H1 (cell line): ENCODE measurements around the gene NCAPG2. TPM values are rescaled to one million over a fixed set of nuclear protein-coding genes. Genes with fewer than 3 reads are reported as not detected.

ENCODE experiments used
- CTCF ChIA-PET: fragments of 300-600 bp; sonication (Branson Sonifier 250); formaldehyde crosslinking; loops from one replicate; lab custom pipeline; 2021; ENCODE audit not compliant: partially characterized antibody; lab: Charles Lee
- POLR2A ChIA-PET: fragments of 300-600 bp; sonication (Branson Sonifier 250); formaldehyde crosslinking; loops from one replicate; lab custom pipeline; 2021; ENCODE audit warnings: inconsistent platforms; ENCODE audit not compliant: partially characterized antibody; lab: Charles Lee
- DNase-seq, 2 experiments: peaks; one replicate each; pipeline versions ENCODE4 v3.0.0 to v3.0.0-alpha.2; 2010 to 2022; ENCODE audit warnings: low spot score in 2 of 2, low read depth in 1 of 2, mixed read lengths in 1 of 2
- FAIRE-seq: peaks from 2 replicates; lab custom pipeline; 2011; peaks lifted over from hg19 to GRCh38; lab: Jason Lieb, UNC
- H2AFZ ChIP-seq: 2 replicates; pipeline ENCODE4 v1.8.1; 2012; ENCODE audit warnings: low read length, inconsistent platforms
- H2AK5ac ChIP-seq: 2 replicates; pipeline ENCODE4 v1.6.1; 2013; ENCODE audit warnings: low read depth, low read length
- H2BK120ac ChIP-seq: replicated peaks from 2 replicates; pipeline ENCODE3; 2013; ENCODE audit warnings: low read depth, low read length, inconsistent platforms
- H2BK12ac ChIP-seq: 2 replicates; pipeline ENCODE4 v1.6.1; 2013; ENCODE audit warnings: low read depth, low read length
- H2BK15ac ChIP-seq: 2 replicates; pipeline ENCODE4 v1.6.1; 2013; ENCODE audit warnings: low read length
- H2BK20ac ChIP-seq: 2 replicates; pipeline ENCODE4 v1.6.1; 2013; ENCODE audit warnings: low read length
- H2BK5ac ChIP-seq: 2 replicates; pipeline ENCODE4 v1.6.1; 2013; ENCODE audit warnings: low read depth, low read length
- H3K14ac ChIP-seq: 2 replicates; pipeline ENCODE4 v1.6.1; 2013; ENCODE audit warnings: inconsistent platforms; ENCODE audit not compliant: insufficient read length
- H3K18ac ChIP-seq: 2 replicates; pipeline ENCODE4 v1.6.1; 2013; ENCODE audit warnings: low read length; ENCODE audit errors: extremely low read depth
- H3K23ac ChIP-seq: 2 replicates; pipeline ENCODE4 v1.6.1; 2013; ENCODE audit warnings: inconsistent platforms; ENCODE audit not compliant: insufficient read length
- H3K23me2 ChIP-seq: 2 replicates; pipeline ENCODE4 v1.6.1; 2013; ENCODE audit warnings: low read depth, low read length
- H3K27ac ChIP-seq: 2 replicates; pipeline ENCODE4 v1.6.1; 2011; ENCODE audit warnings: low read depth, low read length, inconsistent platforms
- H3K27me3 ChIP-seq, 4 experiments: replicated peaks in 1 of 4; 1 replicate in 1 of 4; 2 replicates in 3 of 4; pipeline versions ENCODE4 v1.6.1 to v1.8.1; 2011 to 2013; ENCODE audit warnings: low read length in 3 of 4, mild to moderate bottlenecking in 3 of 4, inconsistent platforms in 2 of 4, mixed read lengths in 2 of 4, moderate library complexity in 1 of 4; ENCODE audit not compliant: control insufficient read depth in 3 of 4, insufficient read depth in 3 of 4; ENCODE audit errors: extremely low read depth in 1 of 4
- H3K36me3 ChIP-seq, 4 experiments: 2 replicates each; pipeline versions ENCODE4 v1.6.1 to v1.8.1; 2011 to 2013; ENCODE audit warnings: mild to moderate bottlenecking in 4 of 4, low read length in 3 of 4, moderate library complexity in 2 of 4, control low read depth in 1 of 4, inconsistent platforms in 1 of 4; ENCODE audit not compliant: insufficient read depth in 4 of 4, control insufficient read depth in 2 of 4
- H3K4ac ChIP-seq: replicated peaks from 2 replicates; pipeline ENCODE3; 2013; ENCODE audit warnings: low read length, low read depth, mixed read lengths, inconsistent platforms; ENCODE audit not compliant: insufficient read length
- H3K4me1 ChIP-seq, 4 experiments: replicated peaks in 1 of 4; 1 replicate in 1 of 4; 2 replicates in 3 of 4; pipeline versions ENCODE4 v1.6.1 to v1.8.1; 2011 to 2013; ENCODE audit warnings: low read length in 3 of 4, inconsistent platforms in 2 of 4, mixed read lengths in 1 of 4; ENCODE audit not compliant: insufficient read depth in 4 of 4, control insufficient read depth in 3 of 4
- H3K4me2 ChIP-seq, 2 experiments: 2 replicates each; pipeline versions ENCODE4 v1.6.1 to v1.8.1; 2011 to 2013; ENCODE audit warnings: low read depth in 2 of 2, low read length in 2 of 2, control low read depth in 1 of 2, inconsistent platforms in 1 of 2, mild to moderate bottlenecking in 1 of 2; ENCODE audit not compliant: insufficient read depth in 1 of 2
- H3K4me3 ChIP-seq, 4 experiments: fragments of 200-600, 300-600 bp in 1 of 4; sonication (generic), shearing (Covaris generic), sonication (Bioruptor Twin) in 1 of 4; 2 replicates each; pipeline versions ENCODE4 v1.5.1 to v1.8.1; 2011 to 2016; ENCODE audit warnings: low read length in 4 of 4, low read depth in 3 of 4, control low read depth in 2 of 4, inconsistent platforms in 2 of 4, mild to moderate bottlenecking in 2 of 4, mixed read lengths in 1 of 4, moderate library complexity in 1 of 4; ENCODE audit not compliant: insufficient read depth in 2 of 4; ENCODE audit errors: extremely low read depth in 1 of 4
- H3K56ac ChIP-seq: replicated peaks from 2 replicates; pipeline ENCODE3; 2013; ENCODE audit warnings: low read depth, mild to moderate bottlenecking, mixed read lengths, low read length, inconsistent platforms; ENCODE audit not compliant: insufficient read length
- H3K79me1 ChIP-seq: 2 replicates; pipeline ENCODE4 v1.6.1; 2013; ENCODE audit warnings: low read depth, low read length, control low read depth
- H3K79me2 ChIP-seq, 2 experiments: 2 replicates each; pipeline versions ENCODE4 v1.6.1 to v1.8.1; 2012 to 2013; ENCODE audit warnings: low read length in 2 of 2, mild to moderate bottlenecking in 2 of 2, inconsistent platforms in 1 of 2; ENCODE audit not compliant: insufficient read depth in 2 of 2, control insufficient read depth in 1 of 2
- H3K9ac ChIP-seq, 4 experiments: replicated peaks in 1 of 4; 1 replicate in 1 of 4; 2 replicates in 3 of 4; pipeline versions ENCODE4 v1.6.1 to v1.8.1; 2011 to 2013; ENCODE audit warnings: low read depth in 3 of 4, low read length in 3 of 4, control low read depth in 2 of 4, mild to moderate bottlenecking in 2 of 4, moderate library complexity in 2 of 4, inconsistent platforms in 1 of 4; ENCODE audit errors: extremely low read depth in 1 of 4
- H3K9me3 ChIP-seq, 2 experiments: 2 replicates each; pipeline versions ENCODE4 v1.6.1 to v1.8.1; 2012 to 2013; ENCODE audit warnings: mild to moderate bottlenecking in 2 of 2, moderate library complexity in 2 of 2, control low read depth in 1 of 2, inconsistent platforms in 1 of 2, low read depth in 1 of 2, low read length in 1 of 2, mixed read lengths in 1 of 2; ENCODE audit not compliant: insufficient read depth in 2 of 2
- H4K20me1 ChIP-seq, 2 experiments: replicated peaks in 1 of 2; 2 replicates each; pipeline versions ENCODE3 to v1.8.1; 2011 to 2013; ENCODE audit warnings: inconsistent platforms in 2 of 2, low read length in 2 of 2, mild to moderate bottlenecking in 1 of 2; ENCODE audit not compliant: insufficient read depth in 2 of 2, control insufficient read depth in 1 of 2
- H4K5ac ChIP-seq: 2 replicates; pipeline ENCODE4 v1.6.1; 2013; ENCODE audit warnings: low read length, low read depth, mixed read lengths, inconsistent platforms; ENCODE audit not compliant: insufficient read length
- H4K8ac ChIP-seq: 2 replicates; pipeline ENCODE4 v1.8.0; 2013; ENCODE audit warnings: mild to moderate bottlenecking, moderate library complexity, low read length, inconsistent platforms; ENCODE audit not compliant: insufficient read depth; ENCODE audit errors: extremely low read depth
- H4K91ac ChIP-seq: replicated peaks from 2 replicates; pipeline ENCODE3; 2013; ENCODE audit warnings: low read length, mixed read lengths, inconsistent platforms; ENCODE audit not compliant: insufficient read length
- CEBPB ChIP-seq: IDR thresholded peaks from 2 replicates; pipeline ENCODE4 v1.6.1; 2012; ENCODE audit warnings: low read depth, low read length
- CHD2 ChIP-seq: IDR thresholded peaks from 2 replicates; pipeline ENCODE4 v1.6.1; 2012; ENCODE audit warnings: low read length, improper control_type of control experiment
- CREB1 ChIP-seq: IDR thresholded peaks from 2 replicates; pipeline ENCODE4 v1.6.1; 2012; ENCODE audit warnings: inconsistent platforms
- KDM1A ChIP-seq: fragments of 200-600, 300-600 bp; sonication (generic); IDR thresholded peaks from 2 replicates; pipeline ENCODE4 v1.7.1; 2016; ENCODE audit warnings: mild to moderate bottlenecking, low read length, borderline replicate concordance
- KDM4A ChIP-seq: IDR thresholded peaks from one replicate; pipeline ENCODE4 v1.7.1; 2012; ENCODE audit warnings: low read depth, mild to moderate bottlenecking, moderate library complexity, low read length, inconsistent platforms; ENCODE audit not compliant: severe bottlenecking
- SAP30 ChIP-seq: fragments of 300-600 bp; sonication (generic); IDR thresholded peaks from 2 replicates; pipeline ENCODE4 v1.7.1; 2012; ENCODE audit warnings: low read length, moderate library complexity, mild to moderate bottlenecking, inconsistent platforms; ENCODE audit not compliant: insufficient read depth, insufficient replicate concordance
- SRF ChIP-seq: IDR thresholded peaks from 2 replicates; pipeline ENCODE4 v1.6.1; 2011; ENCODE audit warnings: mild to moderate bottlenecking, low read depth, low read length, moderate library complexity
- ZNF274 ChIP-seq: IDR thresholded peaks from 2 replicates; pipeline ENCODE4 v1.7.0; 2012; ENCODE audit warnings: low read length, borderline replicate concordance; ENCODE audit errors: extremely low read depth
- WGBS, 2 experiments: shearing (Covaris generic) in 1 of 2; methylation state at CpG; one replicate each; pipeline versions ENCODE4 v1.1.6 to v1.1.7; 2013 to 2015; ENCODE audit warnings: low lambda C conversion rate in 2 of 2, mixed read lengths in 2 of 2, inconsistent platforms in 1 of 2, low coverage in 1 of 2, missing lambda C conversion rate in 1 of 2; ENCODE audit not compliant: insufficient replicate concordance in 2 of 2, insufficient coverage in 1 of 2, insufficient read length in 1 of 2; ENCODE audit errors: extremely low coverage in 1 of 2, missing lambda C conversion rate in 1 of 2; 5-methylcytosine and 5-hydroxymethylcytosine counted together
- polyA plus RNA-seq, 7 experiments: library from polyadenylated mRNA; depleted of rRNA in 3 of 7; stranded (reverse) in 5 of 7; unstranded in 2 of 7; fragments of >200 nt in 5 of 7; fragments of 200-250 nt in 2 of 7; gene quantifications; 1 replicate in 5 of 7; 2 replicates in 1 of 7; 4 replicates in 1 of 7; pipeline versions ENCODE4 v1.2.1 to v1.2.3, GENCODE V29; 2011 to 2013; ENCODE audit warnings: missing spikeins in 2 of 7, mixed read lengths in 2 of 7
- total RNA-seq: library from RNA; stranded (reverse); fragmentation: NEBNext Ultra II Directional; extraction: Animal tissue kit (Norgen Biotek cat#: 25700); gene quantifications from 2 replicates; pipeline ENCODE4 v1.2.1, GENCODE V29; 2021

NCAPG2 gene
- total and polyA plus RNA-seq, 2 of the 8 experiments (the other 6 are each of a cell fraction or from before 2014, with no cell fraction given) = 49.9 to 119 TPM

DNA sequence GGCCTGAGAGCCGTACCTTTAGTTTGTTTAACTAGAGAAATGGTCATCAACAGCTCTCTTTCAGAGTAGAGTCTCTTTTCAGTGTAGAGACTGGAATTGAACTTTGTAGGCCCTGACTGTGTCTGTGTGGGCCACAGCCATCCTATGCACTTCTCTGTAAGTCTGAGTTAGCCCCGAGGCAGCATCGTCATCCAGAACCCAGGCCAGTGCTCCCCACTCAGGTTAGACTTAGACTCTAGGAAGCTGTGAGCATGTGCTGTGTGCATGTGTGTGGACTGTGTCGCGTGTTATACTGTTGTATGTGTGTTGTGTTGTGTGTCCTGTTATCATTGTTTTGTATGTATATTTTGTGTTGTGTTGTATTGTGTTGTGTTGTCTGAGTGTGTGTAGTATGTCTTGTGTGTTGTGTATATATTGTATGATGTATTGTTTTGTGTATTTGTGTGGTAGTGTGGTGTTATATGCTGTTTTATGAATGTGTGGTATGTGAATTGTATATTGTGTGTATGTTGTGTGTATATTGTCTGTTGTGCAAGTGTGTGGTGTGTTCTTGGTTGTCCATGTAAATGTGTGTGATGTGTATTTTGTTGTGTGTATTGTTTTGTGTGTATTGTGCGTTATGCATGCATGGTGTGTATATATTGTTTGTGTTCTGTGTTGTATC, 18.1 kb upstream of the NCAPG2 start:
- Histone ChIP-seq H4K91ac (no peak overlapping the region), H3K14ac (no peak overlapping the region), H3K18ac (no peak overlapping the region), H3K23me2 (no peaks in the 10 kb centered on the region), H4K20me1 (no peaks in the 10 kb centered on the region), H3K27me3 (no peaks in the 10 kb centered on the region; a peak in 2 of 7 replicates), H3K9me3 (no peaks in the 10 kb centered on the region), H3K9ac (peak overlapping the region in 1 of 4 experiments; percentile 21; a peak in 1 of 7 replicates), H2BK12ac (no peak overlapping the region), H3K79me1 (no peaks in the 10 kb centered on the region), H3K4me2 (no peak overlapping the region), H3K4me3 (no peak overlapping the region), H2BK15ac (no peak overlapping the region), H3K23ac (no peak overlapping the region), H2AFZ (no peak overlapping the region), H3K56ac (no peak overlapping the region), H3K36me3 (no peaks in the 10 kb centered on the region), H2AK5ac (no peak overlapping the region), H4K8ac (no peak overlapping the region), H3K4ac (no peak overlapping the region), H2BK5ac (no peak overlapping the region), H2BK120ac (no peak overlapping the region), H3K27ac (no peak overlapping the region), H3K79me2 (no peaks in the 10 kb centered on the region; a peak in 1 of 4 replicates), H3K4me1 (no peaks in the 10 kb centered on the region), H2BK20ac (no peak overlapping the region; the same call in 1 of the 2 replicates)
- ChIA-PET POLR2A (interaction anchor here (0.9 kb wide), 1 partner anchor 141 kb away, joined by 3 read pairs; no protein-coding TSS in a partner anchor), CTCF (interaction anchor here (1.4 to 3.0 kb wide), 3 partner anchors 11 to 26 kb away, joined by 4 to 18 read pairs (median 7); no protein-coding TSS in a partner anchor)
- DNase-seq = peak in 1 of 2 experiments; percentile 26
- TF ChIP-seq SRF (no peak), KDM4A (no peak), SAP30 (no peak), CREB1 (no peak), CEBPB (no peak), CHD2 (no peak), ZNF274 (no peak), KDM1A (no peak)
- TF ChIP-seq, all 59 proteins: peak for 0
- H4K5ac ChIP-seq = no peak overlapping the region
- FAIRE-seq = no peak
- 88 to 100% methylated on average over 1 to 6 of the region's 6 CpGs for WGBS, 2 experiments
